C4-2B (cell line): ENCODE results near the gene WDR76.

ENCODE experiments used
- H3K27ac ChIP-seq: fragments of 450-650 bp; 2 replicates; pipeline ENCODE4 v1.5.1; 2017
- CTCF ChIP-seq: fragments of 450-650 bp; conservative IDR thresholded peaks from 2 replicates; pipeline ENCODE4 v1.5.1; 2017; ENCODE audit warnings: mild to moderate bottlenecking
- ZFX ChIP-seq: fragments of 450-650 bp; IDR thresholded peaks from 2 replicates; pipeline ENCODE4 v1.6.1; 2017

The WDR76 gene

DNA sequence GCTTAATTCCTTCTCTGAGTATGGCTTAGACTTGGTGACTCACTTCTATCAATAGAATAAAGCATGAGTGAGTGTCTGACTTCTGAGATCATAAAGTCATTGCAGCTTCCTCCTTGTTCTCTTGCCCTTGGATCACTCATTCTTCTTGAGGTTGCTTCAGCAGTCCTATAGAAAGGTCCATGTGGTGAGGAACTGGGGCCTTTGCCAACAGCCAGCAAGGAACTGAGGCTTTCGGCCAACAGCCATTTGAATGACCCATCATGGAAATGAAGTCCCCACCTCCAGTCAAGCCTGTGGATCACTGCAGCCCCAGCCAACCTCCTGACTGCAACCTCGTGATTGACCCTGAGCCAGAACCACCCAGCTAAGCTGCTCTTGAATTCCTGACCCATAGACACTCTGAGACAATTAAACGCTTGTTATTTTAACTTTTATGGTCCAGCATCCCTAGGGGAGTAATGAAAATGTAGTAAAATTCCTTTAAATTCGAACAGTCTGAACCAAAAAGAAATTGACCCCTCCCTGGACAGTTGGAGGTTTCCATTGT, 84.5 kb downstream of the WDR76 start:
- no peak for TF ChIP-seq CTCF
- no peak for TF ChIP-seq ZFX
- H3K27ac ChIP-seq, result no peak overlapping the region

DNA sequence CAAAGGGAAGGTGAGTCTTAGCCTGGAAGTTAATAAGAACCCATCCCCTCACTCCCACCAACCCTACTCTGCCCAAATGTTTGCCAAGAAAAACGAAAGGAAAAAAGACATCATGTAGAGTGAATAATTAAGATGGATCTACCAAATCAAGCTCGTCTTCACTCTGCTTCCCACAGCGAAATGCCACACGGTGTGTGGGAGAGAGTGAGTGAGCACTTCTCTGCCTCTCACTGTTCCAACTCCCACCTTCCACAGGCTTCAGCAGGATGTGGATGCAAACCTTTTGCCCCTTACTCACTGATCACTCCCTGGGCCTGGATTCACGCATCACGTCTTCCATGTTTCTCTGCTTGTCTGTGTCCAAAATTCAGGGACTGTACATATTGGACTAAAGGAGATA, 85.4 kb downstream of the WDR76 start:
- TF ChIP-seq ZFX (no peak), CTCF (no peak)
- H3K27ac ChIP-seq, result no peak overlapping the region

DNA sequence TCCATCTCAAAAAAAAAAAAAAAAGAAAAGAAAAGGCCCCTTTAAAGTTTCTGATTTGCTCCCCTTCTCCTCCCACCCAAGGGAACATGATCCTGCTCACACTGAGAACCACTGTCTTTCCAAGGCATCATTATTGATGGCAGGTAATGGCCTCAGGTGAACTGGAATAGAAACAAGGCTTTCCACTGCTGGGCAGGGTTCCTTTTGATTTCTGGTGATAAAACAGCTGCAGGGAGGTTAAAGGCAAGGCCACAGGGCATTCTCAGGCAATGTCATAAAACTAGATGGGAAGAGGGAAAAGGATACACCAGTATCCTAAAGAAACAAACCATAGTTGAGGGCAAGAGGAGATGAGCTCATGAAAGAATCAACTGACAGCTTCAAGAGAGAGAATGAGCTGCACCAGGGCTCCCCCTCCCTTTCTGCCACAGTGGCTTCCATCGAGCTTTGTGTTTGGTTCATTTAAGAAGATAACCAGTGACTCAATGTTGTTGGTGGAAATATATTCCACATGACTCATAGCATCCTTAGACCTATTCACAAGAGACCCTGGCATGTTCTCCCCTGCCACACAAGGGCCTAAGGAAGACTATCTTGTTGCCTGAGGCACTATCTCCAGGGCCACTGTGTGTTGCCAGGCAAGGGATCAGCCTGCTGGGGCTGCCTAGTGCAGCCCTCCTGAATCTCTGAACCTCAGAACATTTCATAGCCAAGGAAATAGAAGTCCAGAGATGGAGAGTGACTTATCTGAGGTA, 86.4 kb downstream of the WDR76 start:
- TF ChIP-seq CTCF (no peak), ZFX (no peak)
- H3K27ac ChIP-seq, result no peak overlapping the region

GRCh38 chr15:43913941-43914340, 87.1 kb downstream of the WDR76 start:
- no peak for TF ChIP-seq ZFX
- TF ChIP-seq CTCF, result no peak
- no peak overlapping the region for H3K27ac ChIP-seq

DNA sequence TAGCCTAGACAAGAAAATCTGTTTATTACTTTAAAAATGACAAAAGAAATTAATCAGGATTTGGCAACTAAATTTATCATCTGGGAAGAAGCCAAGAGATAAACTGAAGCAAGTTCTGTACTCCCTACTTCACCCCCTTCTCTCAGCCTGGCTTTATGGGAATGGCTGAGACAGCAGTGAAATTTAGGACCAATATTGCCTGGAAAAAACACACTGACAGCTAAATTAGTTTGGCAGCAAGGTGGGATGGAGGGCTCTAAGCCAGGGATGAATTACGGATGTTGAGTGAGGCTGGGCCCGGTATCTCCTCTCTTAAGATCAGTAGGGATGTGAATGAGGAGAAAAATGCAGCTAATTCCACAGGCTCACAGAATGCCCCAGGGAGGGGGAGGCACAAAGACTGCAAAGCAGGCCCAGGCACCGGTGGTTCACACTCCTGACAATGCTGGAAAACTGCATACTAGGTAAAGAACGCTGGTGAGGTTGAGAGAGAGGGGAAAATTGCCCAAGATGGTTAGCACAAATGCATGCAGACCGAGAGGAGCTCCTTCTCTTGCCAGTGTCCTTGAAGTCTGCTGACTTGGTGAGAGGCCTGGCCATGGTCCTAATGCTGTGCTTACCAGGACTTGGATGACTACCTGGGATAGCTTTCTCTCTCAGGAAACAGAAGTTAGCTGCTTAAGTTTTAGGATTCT, 89.0 kb downstream of the WDR76 start:
- TF ChIP-seq ZFX (no peak), CTCF (no peak)
- no peak overlapping the region for H3K27ac ChIP-seq

- TF ChIP-seq ZFX (no peak), CTCF (no peak)
- H3K27ac ChIP-seq, result no peak overlapping the region
Measured at GRCh38 chr15:43916326-43916660, 89.5 kb downstream of the WDR76 start.
